ENCODE results near the gene ITGB6. TPM values are rescaled to one million over a fixed set of nuclear protein-coding genes. Genes with fewer than 3 reads are reported as not detected.

ITGB6 gene
- total RNA-seq: not detected
- total RNA-seq (2013): not detected

- no peak for DNase-seq
- WGBS (ENCODE audit: insufficient coverage): 93% methylated on average over 9 of the region's 9 CpGs
- no peak for TF ChIP-seq CTCF (IDR thresholded peaks at IDR 0.05)
- intact Hi-C loops (cut with micrococcal nuclease): no loop called here
- no peak for ATAC-seq
- Histone ChIP-seq H3K36me3 (ENCODE audit: control insufficient read depth, insufficient read depth, low read length) (no peaks in the 10 kb centered on the region), H3K27me3 (ENCODE audit: control insufficient read depth, insufficient read depth, low read length) (no peaks in the 10 kb centered on the region), H3K4me3 (ENCODE audit: low read length) (no peak within 1 kb of the TSS), H3K9me3 (ENCODE audit: control insufficient read depth, insufficient read depth, low read length) (no peaks in the 10 kb centered on the region), H3K4me1 (ENCODE audit: control insufficient read depth, insufficient read depth, low read length) (peaks cover 15% of the 10 kb centered on the region), H3K27ac (ENCODE audit: low read length) (no peak within 1 kb of the TSS)
- H3K9me3 Mint-ChIP-seq: peaks cover 4 to 7% of the 10 kb centered on the region in 2 donors
- no peak within 1 kb of the TSS for H3K27ac Mint-ChIP-seq
- H3K36me3 Mint-ChIP-seq: peaks cover 6% of the 10 kb centered on the region
- H3K4me3 Mint-ChIP-seq: no peak within 1 kb of the TSS
- H3K27me3 Mint-ChIP-seq (ENCODE audit: low read depth in 2 of 2): no peaks in the 10 kb centered on the region
- H3K4me1 Mint-ChIP-seq: peaks cover 52 to 59% of the 10 kb centered on the region in 2 donors
Observed at GRCh38 chr2:160199683-160200389, at the start of gene ITGB6. TSS of gene ITGB6 (minus strand) at chr2:160200272. CDS start at chr2:160200063, 209 bp downstream.

DNA sequence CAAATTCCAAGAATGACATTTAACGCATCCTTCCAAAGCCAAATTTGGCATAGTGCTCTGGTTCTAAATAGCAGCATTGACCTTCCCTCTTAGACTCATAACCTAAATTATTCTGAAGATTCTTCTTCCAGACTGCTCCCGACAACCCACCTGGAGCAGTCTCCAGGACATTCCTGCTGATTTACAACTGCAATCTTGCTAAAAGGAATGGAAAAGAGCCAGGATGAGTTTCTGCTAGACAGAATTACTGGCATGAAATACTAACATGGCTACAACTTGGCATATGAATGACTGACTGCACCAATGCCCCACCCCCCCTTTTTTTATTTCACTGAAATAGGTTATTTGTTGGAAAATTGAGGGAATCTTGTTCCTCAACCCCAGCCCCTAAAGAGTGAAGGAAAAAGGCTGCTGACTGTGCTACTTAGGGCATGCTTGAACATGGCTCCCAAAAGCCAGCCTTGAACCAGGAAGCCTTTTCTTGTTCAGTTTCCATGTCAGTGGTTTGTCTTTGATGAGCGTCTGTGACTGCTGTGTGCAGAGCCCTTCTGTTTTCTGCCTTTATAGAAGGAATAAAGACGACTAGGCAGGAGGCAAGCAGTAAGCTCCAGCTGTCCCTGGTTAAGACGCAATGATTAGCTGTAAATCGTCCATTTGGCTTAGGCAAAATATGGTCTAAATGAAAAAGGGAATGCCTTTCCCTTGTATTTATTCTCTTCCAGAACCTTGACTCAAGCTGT is 47.4 kb upstream of the ITGB6 start:
- H3K36me3 Mint-ChIP-seq: no peaks in the 10 kb centered on the region
- no peak overlapping the region for H3K27ac Mint-ChIP-seq
- Histone ChIP-seq H3K4me1 (ENCODE audit: control insufficient read depth, insufficient read depth, low read length) (no peaks in the 10 kb centered on the region), H3K36me3 (ENCODE audit: control insufficient read depth, insufficient read depth, low read length) (no peaks in the 10 kb centered on the region), H3K9me3 (ENCODE audit: control insufficient read depth, insufficient read depth, low read length) (no peaks in the 10 kb centered on the region), H3K27ac (ENCODE audit: low read length) (no peak overlapping the region), H3K27me3 (ENCODE audit: control insufficient read depth, insufficient read depth, low read length) (no peaks in the 10 kb centered on the region), H3K4me3 (ENCODE audit: low read length) (no peak overlapping the region)
- no peak overlapping the region for H3K4me3 Mint-ChIP-seq
- peaks cover 0 to 4% of the 10 kb centered on the region in 2 donors for H3K27me3 Mint-ChIP-seq (ENCODE audit: low read depth in 2 of 2)
- intact Hi-C loops (cut with micrococcal nuclease): no loop called here
- H3K9me3 Mint-ChIP-seq: no peaks in the 10 kb centered on the region
- DNase-seq (no peak), ATAC-seq (no peak)
- TF ChIP-seq CTCF (IDR thresholded peaks at IDR 0.05): no peak
- WGBS (ENCODE audit: insufficient coverage): 86% methylated on average over 6 of the region's 6 CpGs
- peaks cover 0 to 2% of the 10 kb centered on the region in 2 donors for H3K4me1 Mint-ChIP-seq

- H3K27ac Mint-ChIP-seq: no peak overlapping the region
- 89% methylated on average over 2 of the region's 2 CpGs for WGBS (ENCODE audit: insufficient coverage)
- H3K27me3 Mint-ChIP-seq (ENCODE audit: low read depth in 2 of 2): peaks cover 0 to 4% of the 10 kb centered on the region in 2 donors
Observed at GRCh38 chr2:160246356-160246755, 46.3 kb upstream of the ITGB6 start.

More at GRCh38 chr2:160246356-160246755, 46.3 kb upstream of the ITGB6 start:
- DNase-seq: no peak
- Mint-ChIP-seq H3K9me3 (no peaks in the 10 kb centered on the region), H3K36me3 (no peaks in the 10 kb centered on the region), H3K4me1 (no peaks in the 10 kb centered on the region), H3K4me3 (no peak overlapping the region)
- TF ChIP-seq CTCF (IDR thresholded peaks at IDR 0.05): no peak
- Histone ChIP-seq H3K4me3 (ENCODE audit: low read length) (no peak overlapping the region), H3K36me3 (ENCODE audit: control insufficient read depth, insufficient read depth, low read length) (no peaks in the 10 kb centered on the region), H3K4me1 (ENCODE audit: control insufficient read depth, insufficient read depth, low read length) (no peaks in the 10 kb centered on the region), H3K27ac (ENCODE audit: low read length) (no peak overlapping the region), H3K9me3 (ENCODE audit: control insufficient read depth, insufficient read depth, low read length) (no peaks in the 10 kb centered on the region), H3K27me3 (ENCODE audit: control insufficient read depth, insufficient read depth, low read length) (no peaks in the 10 kb centered on the region)
- no peak for ATAC-seq
- intact Hi-C loops (cut with micrococcal nuclease): no loop called here
